Activated CD4-positive, alpha-beta T cell treated with anti-CD3 and anti-CD28 coated beads for 36 hours (primary cell): ENCODE measurements around the gene TSKU. TPM values are rescaled to one million over a fixed set of nuclear protein-coding genes. Genes with fewer than 3 reads are reported as not detected.
"Not testable (repeated sequence)": the region's sequence is repeated elsewhere in the genome, so short reads cannot be mapped to it uniquely, and the experiment has no call there.

Experiments used
- ATAC-seq: fragments of 200-7000 bp; cut with Tn5 transposase; one replicate; pipeline ENCODE4 v1.10.0; 2021; ENCODE audit warnings: mild to moderate bottlenecking, moderate library complexity
- CTCF ChIA-PET: fragments of 350-600 bp; sonication (Branson Sonifier 250); formaldehyde crosslinking; loops from one replicate; lab custom pipeline; 2021; ENCODE audit warnings: antibody characterized with exemption; lab: Charles Lee
- POLR2A ChIA-PET: fragments of 350-600 bp; sonication (Branson Sonifier 250); formaldehyde crosslinking; loops from one replicate; lab custom pipeline; 2021; ENCODE audit warnings: antibody characterized with exemption, inconsistent platforms; lab: Charles Lee
- DNase-seq: peaks from one replicate; pipeline ENCODE4 v3.0.0-alpha.2; 2020
- H3K27ac Mint-ChIP-seq: one replicate; pipeline ENCODE4 v1.8.0; 2021; ENCODE audit warnings: mixed read lengths
- H3K27me3 Mint-ChIP-seq: one replicate; pipeline ENCODE4 v1.8.0; 2021; ENCODE audit warnings: mixed read lengths
- H3K36me3 Mint-ChIP-seq: one replicate; pipeline ENCODE4 v1.8.0; 2021; ENCODE audit warnings: low read depth, mixed read lengths
- H3K4me1 Mint-ChIP-seq: one replicate; pipeline ENCODE4 v1.8.0; 2021; ENCODE audit warnings: mixed read lengths
- H3K4me3 Mint-ChIP-seq: one replicate; pipeline ENCODE4 v1.8.0; 2021; ENCODE audit warnings: mild to moderate bottlenecking, moderate library complexity, mixed read lengths
- H3K9me3 Mint-ChIP-seq: one replicate; pipeline ENCODE4 v1.8.0; 2021; ENCODE audit warnings: low read depth, mixed read lengths
- intact Hi-C, 2 experiments: fragments of 100-400 bp; cut with DNase I in 1 of 2; cut with micrococcal nuclease in 1 of 2; formaldehyde crosslinking; loops; one replicate each; pipeline versions ENCODE4 v1.14.2 to v1.15.1; 2022 to 2024; cut with DNase I, micrococcal nuclease
- total RNA-seq, 2 experiments: library from RNA; stranded (reverse); gene quantifications; one replicate each; pipeline ENCODE4 v1.2.3, GENCODE V29; 2021

Gene TSKU
- total RNA-seq, 2 experiments from 2014 or later = 8.0 to 8.3 TPM

DNA sequence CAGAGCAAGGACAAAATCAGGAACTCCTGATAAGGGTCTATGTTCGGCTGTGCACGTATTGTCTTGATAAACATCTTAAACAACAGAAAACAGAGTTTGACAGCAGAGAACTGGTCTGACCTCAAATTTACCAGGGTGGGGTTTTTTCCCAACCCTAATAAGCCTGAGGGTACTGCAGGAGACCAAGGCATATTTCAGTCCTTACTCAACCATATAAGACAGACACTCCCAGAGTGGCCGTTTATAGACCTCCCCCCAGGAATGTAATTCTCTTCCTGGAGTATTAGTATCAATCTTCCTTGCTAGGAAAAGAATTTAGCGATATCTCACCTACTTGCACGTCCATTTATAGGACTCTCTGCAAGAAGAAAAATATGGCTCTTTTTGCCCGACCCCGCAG lies 32.5 kb downstream of the TSKU start:
- POLR2A ChIA-PET, DNase-seq, H3K4me3 Mint-ChIP-seq, H3K27ac Mint-ChIP-seq, H3K4me1 Mint-ChIP-seq, intact Hi-C loops, H3K9me3 Mint-ChIP-seq, H3K36me3 Mint-ChIP-seq, H3K27me3 Mint-ChIP-seq, ATAC-seq: not testable (repeated sequence)
- CTCF ChIA-PET = interaction anchor here (0.6 to 1.2 kb wide), 2 partner anchors 14 to 104 kb away, joined by 4 read pairs; no protein-coding TSS in a partner anchor

DNA sequence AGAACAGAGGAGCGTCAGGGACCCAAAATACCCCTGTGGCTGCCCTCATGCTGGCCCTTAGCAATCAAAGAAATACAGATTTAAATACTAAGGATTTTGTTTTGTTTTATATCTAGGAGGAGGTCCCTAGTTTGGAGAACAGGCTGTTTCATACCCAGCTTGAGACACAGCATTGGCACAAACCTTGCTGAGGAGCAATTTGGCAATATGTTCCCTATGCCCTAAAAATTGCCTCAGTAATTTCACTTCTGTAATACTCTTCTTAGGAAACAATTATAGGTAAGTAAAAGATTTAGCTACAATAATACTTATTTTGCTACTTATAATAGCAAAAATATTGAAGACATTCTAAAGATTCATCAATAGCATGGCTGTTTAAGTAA lies 37.0 kb downstream of the TSKU start:
- Mint-ChIP-seq H3K4me3 (no peak overlapping the region), H3K36me3 (no peaks in the 10 kb centered on the region), H3K27ac (no peak overlapping the region), H3K27me3 (peaks cover 10% of the 10 kb centered on the region), H3K4me1 (peaks cover 6% of the 10 kb centered on the region), H3K9me3 (peaks cover 9% of the 10 kb centered on the region)
- ChIA-PET CTCF (interaction anchor here (0.6 to 0.8 kb wide), 4 partner anchors 97 to 200 kb away, joined by 3 to 5 read pairs (median 4); no protein-coding TSS in a partner anchor), POLR2A (no interaction called here)
- ATAC-seq (no peak), DNase-seq (no peak)
- intact Hi-C loops = no loop called here

DNA sequence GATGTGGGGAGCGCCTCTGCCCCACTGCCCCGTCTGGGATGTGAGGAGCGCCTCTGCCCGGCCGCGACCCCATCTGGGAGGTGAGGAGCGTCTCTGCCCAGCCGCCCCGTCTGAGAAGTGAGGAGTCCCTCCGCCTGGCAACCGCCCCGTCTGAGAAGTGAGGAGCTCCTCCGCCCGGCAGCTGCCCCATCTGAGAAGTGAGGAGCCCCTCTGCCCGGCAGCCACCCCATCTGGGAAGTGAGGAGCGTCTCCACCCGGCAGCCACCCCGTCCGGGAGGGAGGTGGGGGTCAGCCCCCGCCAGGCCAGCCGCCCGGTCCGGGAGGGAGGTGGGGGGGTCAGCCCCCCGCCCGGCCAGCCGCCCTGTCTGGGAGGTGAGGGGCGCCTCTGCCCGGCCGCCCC lies 38.2 kb downstream of the TSKU start:
- H3K9me3 Mint-ChIP-seq, DNase-seq, H3K4me1 Mint-ChIP-seq, H3K27me3 Mint-ChIP-seq, POLR2A ChIA-PET, ATAC-seq, CTCF ChIA-PET, H3K27ac Mint-ChIP-seq, H3K36me3 Mint-ChIP-seq, intact Hi-C loops, H3K4me3 Mint-ChIP-seq: not testable (repeated sequence)

DNA sequence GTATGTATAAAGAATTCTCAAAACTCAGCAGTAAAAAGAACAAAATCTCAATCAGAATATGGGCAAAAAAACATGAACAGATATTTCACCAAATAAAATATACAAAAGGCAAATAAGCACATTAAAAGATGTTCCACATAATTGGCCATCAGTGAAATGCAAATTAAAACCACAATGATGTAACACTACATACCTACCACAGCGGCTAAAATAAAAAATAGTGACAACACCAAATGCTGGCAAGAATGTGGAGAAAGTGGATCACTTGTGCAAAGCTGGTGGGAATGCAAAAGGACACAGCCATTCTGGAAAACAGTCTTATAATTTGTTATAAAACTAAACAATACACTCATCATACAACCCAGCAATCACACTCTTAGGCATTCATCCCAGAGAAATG lies 39.2 kb downstream of the TSKU start:
- peaks cover 6% of the 10 kb centered on the region for H3K4me1 Mint-ChIP-seq
- CTCF ChIA-PET = interaction anchor here (0.6 kb wide), 1 partner anchor 448 kb away, joined by 3 read pairs; no protein-coding TSS in a partner anchor
- H3K9me3 Mint-ChIP-seq = peaks cover 3% of the 10 kb centered on the region
- POLR2A ChIA-PET = no interaction called here
- ATAC-seq (no peak), DNase-seq (no peak)
- H3K4me3 Mint-ChIP-seq = no peak overlapping the region
- H3K27me3 Mint-ChIP-seq = peaks cover 7% of the 10 kb centered on the region
- H3K27ac Mint-ChIP-seq = no peak overlapping the region
- intact Hi-C loops = no loop called here
- H3K36me3 Mint-ChIP-seq = no peaks in the 10 kb centered on the region

GRCh38 chr11:76823481-76824028 lies 40.4 kb downstream of the TSKU start:
- Mint-ChIP-seq H3K36me3 (no peaks in the 10 kb centered on the region), H3K9me3 (peaks cover 2% of the 10 kb centered on the region), H3K4me3 (no peak overlapping the region), H3K4me1 (peaks cover 6% of the 10 kb centered on the region), H3K27me3 (peaks cover 7% of the 10 kb centered on the region), H3K27ac (no peak overlapping the region)
- ChIA-PET POLR2A (no interaction called here), CTCF (interaction anchor here (0.9 to 1.2 kb wide), 2 partner anchors 11 to 22 kb away, joined by 3 read pairs; no protein-coding TSS in a partner anchor)
- intact Hi-C loops = no loop called here
- ATAC-seq (no peak), DNase-seq (no peak)

DNA sequence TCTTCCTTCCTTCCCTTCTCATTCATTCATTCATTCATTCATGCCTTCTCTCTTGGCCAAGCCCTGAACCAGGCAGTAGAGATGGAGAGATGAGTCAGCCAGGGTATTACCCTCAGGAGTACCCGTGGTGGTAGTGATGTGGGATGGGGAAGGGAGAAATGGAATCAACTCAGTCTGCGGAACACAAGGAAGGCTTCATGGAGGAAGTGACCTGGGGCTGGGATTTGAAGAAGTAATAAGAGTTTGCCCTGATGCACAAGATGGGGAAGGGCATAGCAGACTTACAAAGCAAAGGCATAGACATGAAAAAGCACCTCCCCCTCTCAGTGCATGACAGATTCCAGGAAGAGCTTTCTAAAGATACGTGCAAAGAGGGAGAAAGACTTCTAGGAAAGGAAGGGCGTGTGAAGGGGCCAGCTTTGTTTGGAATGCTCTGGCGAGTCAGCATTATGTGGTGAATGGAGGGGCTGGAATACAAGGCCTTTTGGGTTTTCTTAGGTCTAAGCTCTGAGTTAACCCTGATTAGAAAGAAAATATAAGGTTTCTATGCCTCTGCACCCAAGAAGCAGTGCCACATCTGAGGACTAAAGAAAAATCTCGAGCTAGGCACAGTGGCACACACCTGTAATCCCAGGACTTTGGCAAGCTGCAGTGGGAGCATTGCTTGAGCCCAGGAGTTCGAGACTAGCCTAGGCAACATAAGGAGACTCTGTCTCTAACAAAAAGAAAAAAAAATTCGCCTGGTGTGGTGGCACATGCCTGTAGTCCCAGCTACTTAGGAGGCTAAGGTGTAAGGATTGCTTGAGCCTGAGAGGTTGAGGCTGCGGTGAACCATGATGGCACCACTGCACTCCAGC lies 41.2 kb downstream of the TSKU start:
- ChIA-PET POLR2A (no interaction called here), CTCF (interaction anchor here (0.9 to 1.9 kb wide), 3 partner anchors 11 to 94 kb away, joined by 3 to 8 read pairs (median 3); no protein-coding TSS in a partner anchor)
- peaks cover 2% of the 10 kb centered on the region for H3K9me3 Mint-ChIP-seq
- H3K27me3 Mint-ChIP-seq = peaks cover 7% of the 10 kb centered on the region
- H3K36me3 Mint-ChIP-seq = no peaks in the 10 kb centered on the region
- no peak overlapping the region for H3K27ac Mint-ChIP-seq
- ATAC-seq (peak; percentile 58), DNase-seq (no peak)
- no peak overlapping the region for H3K4me3 Mint-ChIP-seq
- intact Hi-C loops = no loop called here
- H3K4me1 Mint-ChIP-seq = peaks cover 6% of the 10 kb centered on the region

DNA sequence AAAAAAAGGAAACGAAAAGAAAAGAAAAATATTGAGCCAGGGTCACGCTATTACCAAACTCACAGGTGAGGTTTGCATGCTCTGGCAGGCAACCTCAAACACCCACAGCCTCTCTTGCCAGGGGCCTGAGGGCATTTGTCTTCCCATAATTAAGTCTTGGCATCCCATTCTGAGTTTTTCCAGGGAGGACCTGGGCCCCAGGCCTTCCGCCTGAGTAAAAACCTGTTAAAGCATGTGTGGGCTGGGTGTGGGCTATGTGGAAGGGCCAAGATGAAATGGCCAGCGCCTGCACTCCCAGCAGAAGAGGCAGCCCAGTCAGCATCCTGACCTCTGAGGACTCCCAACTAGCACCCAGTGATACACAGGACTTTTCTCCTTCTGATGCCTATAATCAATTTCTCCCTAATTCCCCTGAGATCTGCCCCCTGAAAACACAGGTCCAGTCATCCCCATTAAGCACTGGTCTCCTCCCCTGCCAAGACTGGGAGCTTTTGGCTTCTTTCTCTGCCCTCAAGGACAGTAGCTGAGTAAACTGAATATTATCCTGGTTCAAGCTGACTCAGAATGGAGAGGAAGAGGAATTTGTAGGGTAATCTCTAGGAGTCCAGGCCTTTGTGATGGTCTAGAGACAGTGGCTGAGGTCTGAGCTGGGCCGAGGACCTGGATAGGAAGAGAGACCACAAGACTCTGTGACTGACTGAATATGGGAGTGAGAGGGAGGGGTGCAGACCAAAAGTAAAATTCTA lies 42.0 kb downstream of the TSKU start:
- intact Hi-C loops = no loop called here
- POLR2A ChIA-PET = no interaction called here
- peaks cover 6% of the 10 kb centered on the region for H3K4me1 Mint-ChIP-seq
- no peaks in the 10 kb centered on the region for H3K36me3 Mint-ChIP-seq
- DNase-seq (no peak), ATAC-seq (no peak)
- peaks cover 8% of the 10 kb centered on the region for H3K27me3 Mint-ChIP-seq
- no peak overlapping the region for H3K27ac Mint-ChIP-seq
- CTCF ChIA-PET = interaction anchor here (0.6 to 1.9 kb wide), 2 partner anchors 94 to 96 kb away, joined by 3 to 8 read pairs; no protein-coding TSS in a partner anchor
- H3K9me3 Mint-ChIP-seq = peaks cover 2% of the 10 kb centered on the region
- H3K4me3 Mint-ChIP-seq = no peak overlapping the region

DNA sequence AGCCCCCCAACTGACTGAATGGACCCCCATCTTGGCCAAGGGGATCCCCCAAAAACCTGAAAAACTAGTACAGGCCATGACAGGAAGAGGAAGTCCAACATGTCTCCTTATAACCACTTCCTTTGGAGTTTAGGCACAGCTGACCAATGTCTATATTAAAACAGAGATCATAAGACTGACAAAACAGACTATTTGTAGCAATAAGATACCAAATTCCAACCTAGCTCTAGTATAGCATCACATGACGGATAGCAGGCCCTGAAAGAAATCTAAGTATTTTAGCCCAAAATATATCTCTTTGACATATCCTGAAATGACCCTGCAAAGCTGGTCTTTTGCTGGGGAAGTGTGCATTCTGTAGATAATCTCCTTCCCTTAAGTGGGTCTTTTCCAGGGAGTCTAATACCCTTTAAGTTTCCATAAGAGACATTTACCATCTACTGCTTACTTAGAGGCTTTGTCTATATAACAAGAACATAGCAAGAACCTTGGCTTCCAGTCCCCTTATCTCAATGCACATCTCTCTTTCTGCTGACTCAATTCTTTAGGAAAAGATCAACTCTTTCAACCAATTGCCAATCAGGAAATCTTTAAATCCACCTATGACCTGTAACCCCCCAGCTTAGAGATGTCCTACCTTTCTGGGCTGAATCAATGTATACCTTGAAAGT lies 42.7 kb downstream of the TSKU start:
- Mint-ChIP-seq H3K4me3 (no peak overlapping the region), H3K4me1 (peaks cover 6% of the 10 kb centered on the region), H3K27me3 (peaks cover 8% of the 10 kb centered on the region), H3K27ac (no peak overlapping the region), H3K36me3 (no peaks in the 10 kb centered on the region), H3K9me3 (peaks cover 2% of the 10 kb centered on the region)
- intact Hi-C loops = no loop called here
- ChIA-PET POLR2A (no interaction called here), CTCF (interaction anchor here (0.6 to 1.9 kb wide), 2 partner anchors 93 to 95 kb away, joined by 3 to 8 read pairs; no protein-coding TSS in a partner anchor)
- ATAC-seq (no peak), DNase-seq (no peak)

GRCh38 chr11:76826508-76826907 lies 43.4 kb downstream of the TSKU start:
- H3K4me3 Mint-ChIP-seq, intact Hi-C loops, H3K27ac Mint-ChIP-seq, POLR2A ChIA-PET, CTCF ChIA-PET, H3K4me1 Mint-ChIP-seq, ATAC-seq, H3K36me3 Mint-ChIP-seq, DNase-seq, H3K9me3 Mint-ChIP-seq: not testable (repeated sequence)
- H3K27me3 Mint-ChIP-seq = peaks cover 12% of the 10 kb centered on the region

- H3K9me3 Mint-ChIP-seq, CTCF ChIA-PET, H3K27ac Mint-ChIP-seq, H3K4me3 Mint-ChIP-seq, H3K4me1 Mint-ChIP-seq, POLR2A ChIA-PET, H3K36me3 Mint-ChIP-seq, DNase-seq, ATAC-seq, intact Hi-C loops: not testable (repeated sequence)
- peaks cover 12% of the 10 kb centered on the region for H3K27me3 Mint-ChIP-seq
These were observed 43.8 kb downstream of the TSKU start for GRCh38 chr11:76827005-76827404.
